Right lobe of liver (tissue), 6 donors: ENCODE measurements around the gene AGTRAP. TPM values are rescaled to one million over a fixed set of nuclear protein-coding genes. Genes with fewer than 3 reads are reported as not detected.
A peak's percentile ranks its signal among the peaks of the same experiment; 100 is the strongest.

Experiments
- ATAC-seq, 4 donors: fragments of 200-7000 bp; cut with Tn5 transposase; one replicate each; pipeline ENCODE4 v1.9.1; 2020; ENCODE audit warnings: mild to moderate bottlenecking in 4 of 4, moderate library complexity in 4 of 4
- DNase-seq, 3 donors: peaks; one replicate each; pipeline ENCODE4 v3.0.0-alpha.2; 2020
- H3K27ac ChIP-seq, 3 donors: fragments of 200-600 bp; one replicate each; pipeline ENCODE4 v1.8.0; 2022
- H3K27me3 ChIP-seq, 2 donors: fragments of 200-600 bp; one replicate each; pipeline ENCODE4 v1.8.0; 2022
- H3K36me3 ChIP-seq, 4 donors: fragments of 200-600 bp; sonication (generic) in 1 of 4; one replicate each; pipeline versions ENCODE4 v1.5.1 to v1.8.0; 2017 to 2022; ENCODE audit warnings: control low read depth in 1 of 4
- H3K4me1 ChIP-seq, 4 donors: fragments of 200-600 bp; sonication (generic) in 1 of 4; one replicate each; pipeline versions ENCODE4 v1.5.1 to v1.8.0; 2017 to 2022; ENCODE audit warnings: control low read depth in 1 of 4
- H3K4me3 ChIP-seq, 3 donors: fragments of 200-600 bp; one replicate each; pipeline ENCODE4 v1.8.0; 2022
- H3K9me3 ChIP-seq, 4 donors: fragments of 200-600 bp; sonication (generic) in 1 of 4; one replicate each; pipeline versions ENCODE4 v1.5.1 to v1.8.0; 2017 to 2022; ENCODE audit warnings: control low read depth in 1 of 4
- POLR2A ChIP-seq: fragments of 450-650 bp; IDR thresholded peaks from one replicate; pipeline ENCODE4 v1.6.1; 2017; ENCODE audit warnings: antibody characterized with exemption, mild to moderate bottlenecking
- WGBS: methylation state at CpG from one replicate; pipeline ENCODE4 v1.1.6; 2018; ENCODE audit warnings: low coverage, low lambda C conversion rate; ENCODE audit not compliant: insufficient coverage; ENCODE audit errors: missing lambda C conversion rate; 5-methylcytosine and 5-hydroxymethylcytosine counted together
- intact Hi-C, 2 donors: fragments of 100-400 bp; cut with DNase I; formaldehyde crosslinking; loops; one replicate each; pipeline versions ENCODE4 v1.11.2 to v1.14.1; 2022
- total RNA-seq, 6 experiments: library from RNA; depleted of rRNA in 2 of 6; stranded (reverse); fragments of >200 nt in 2 of 6; fragmentation: NEBNext Ultra II Directional in 3 of 6; extraction: Animal tissue kit (Norgen Biotek cat#: 25700) in 3 of 6; gene quantifications; one replicate each; pipeline versions ENCODE4 v1.1.0 to v1.2.4, GENCODE V29; 2016 to 2023
- TF ChIP-seq, protein P1 (sequence below), 4 donors: fragments of 200-600 bp in 3 of 4; fragments of 450-650 bp in 1 of 4; IDR thresholded peaks; one replicate each; pipeline versions ENCODE4 v1.5.1 to v1.8.0; 2016 to 2022; ENCODE audit warnings: antibody characterized with exemption in 4 of 4, mild to moderate bottlenecking in 2 of 4
- donor health status: DM: no; HTN: yes; CAD: no.
- donor health status: DM: no; HTN: no; CAD: no.
- donor health status: DM: no; HTN: no; CAD: no.
- donor health status: DM: no; HTN: yes; CAD: no.
- donor health status: DM: no; HTN: yes; CAD: no.

Gene AGTRAP
- total RNA-seq, 6 experiments from 2014 or later = 6.4 to 20.5 (median 11.4) TPM

DNA sequence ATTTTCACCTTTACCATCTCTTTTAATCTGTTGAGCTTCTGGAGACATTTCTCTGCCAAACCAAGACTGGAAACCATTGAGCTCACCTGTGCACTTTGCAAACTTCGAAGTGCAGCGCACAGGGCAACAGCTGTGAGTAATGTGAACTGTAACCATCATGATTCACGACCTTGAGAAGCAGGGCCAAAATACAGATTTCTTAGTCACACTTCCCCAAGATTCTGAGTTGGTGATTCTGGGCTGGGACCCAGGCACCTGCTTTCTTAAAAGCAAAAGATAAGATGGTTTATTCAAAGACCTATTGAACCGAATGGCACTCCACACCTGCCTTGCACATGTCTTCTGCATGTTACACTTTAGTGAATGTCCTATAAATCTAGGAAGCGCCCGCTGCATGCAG, 10.2 kb downstream of the AGTRAP start:
- no peaks in the 10 kb centered on the region for H3K27me3 ChIP-seq
- DNase-seq (no peak), ATAC-seq (no peak)
- peaks cover 0 to 7% (median 2%) of the 10 kb centered on the region in 4 donors for H3K36me3 ChIP-seq
- TF ChIP-seq POLR2A = no peak
- TF ChIP-seq, protein P1, sequence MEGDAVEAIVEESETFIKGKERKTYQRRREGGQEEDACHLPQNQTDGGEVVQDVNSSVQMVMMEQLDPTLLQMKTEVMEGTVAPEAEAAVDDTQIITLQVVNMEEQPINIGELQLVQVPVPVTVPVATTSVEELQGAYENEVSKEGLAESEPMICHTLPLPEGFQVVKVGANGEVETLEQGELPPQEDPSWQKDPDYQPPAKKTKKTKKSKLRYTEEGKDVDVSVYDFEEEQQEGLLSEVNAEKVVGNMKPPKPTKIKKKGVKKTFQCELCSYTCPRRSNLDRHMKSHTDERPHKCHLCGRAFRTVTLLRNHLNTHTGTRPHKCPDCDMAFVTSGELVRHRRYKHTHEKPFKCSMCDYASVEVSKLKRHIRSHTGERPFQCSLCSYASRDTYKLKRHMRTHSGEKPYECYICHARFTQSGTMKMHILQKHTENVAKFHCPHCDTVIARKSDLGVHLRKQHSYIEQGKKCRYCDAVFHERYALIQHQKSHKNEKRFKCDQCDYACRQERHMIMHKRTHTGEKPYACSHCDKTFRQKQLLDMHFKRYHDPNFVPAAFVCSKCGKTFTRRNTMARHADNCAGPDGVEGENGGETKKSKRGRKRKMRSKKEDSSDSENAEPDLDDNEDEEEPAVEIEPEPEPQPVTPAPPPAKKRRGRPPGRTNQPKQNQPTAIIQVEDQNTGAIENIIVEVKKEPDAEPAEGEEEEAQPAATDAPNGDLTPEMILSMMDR (IDR thresholded peaks at IDR 0.05) = no peak
- H3K9me3 ChIP-seq = no peaks in the 10 kb centered on the region
- intact Hi-C loops = no loop called here
- H3K27ac ChIP-seq = no peak overlapping the region
- WGBS = 78% methylated on average over 5 of the region's 6 CpGs
- H3K4me3 ChIP-seq = no peak overlapping the region
- no peaks in the 10 kb centered on the region for H3K4me1 ChIP-seq

DNA sequence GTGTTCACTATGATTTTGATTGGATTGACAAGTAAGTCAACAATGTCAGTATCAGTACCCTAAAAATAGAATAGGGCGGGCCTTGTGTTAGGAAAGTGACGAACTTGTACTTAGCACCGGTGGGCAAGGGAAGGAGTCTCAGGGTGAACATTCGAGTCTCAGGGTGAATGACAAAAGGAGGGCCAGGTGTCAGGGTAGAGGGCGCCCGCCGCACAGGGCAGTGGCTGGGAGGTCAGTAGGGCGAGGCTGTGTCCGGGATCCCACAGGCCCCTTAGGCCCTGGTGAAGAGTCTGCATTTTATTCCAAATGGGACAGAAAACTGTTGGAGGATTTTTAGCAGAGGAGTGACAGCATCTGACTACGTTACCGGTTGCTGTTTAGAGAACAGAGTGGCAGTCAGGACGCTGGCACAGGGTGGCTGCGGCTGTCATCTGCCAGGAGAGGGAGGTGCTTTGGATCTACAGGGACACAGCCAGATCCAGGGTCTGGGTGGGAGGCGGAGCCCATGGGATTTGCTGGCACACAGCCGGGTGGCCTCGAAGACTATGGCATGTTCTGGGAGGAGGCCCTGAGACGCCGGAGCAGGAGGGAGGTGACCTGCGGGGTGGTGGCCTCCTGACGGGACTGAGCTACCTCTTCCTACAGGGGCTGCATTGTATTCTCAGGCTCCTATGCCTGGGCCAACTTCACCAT, 11.0 kb downstream of the AGTRAP start:
- no peaks in the 10 kb centered on the region for H3K4me1 ChIP-seq
- no peaks in the 10 kb centered on the region for H3K27me3 ChIP-seq
- H3K4me3 ChIP-seq = no peak overlapping the region
- no peak overlapping the region for H3K27ac ChIP-seq
- intact Hi-C loops = no loop called here
- 93% methylated on average over 7 of the region's 20 CpGs for WGBS
- ATAC-seq (no peak), DNase-seq (no peak)
- H3K36me3 ChIP-seq = peaks cover 0 to 7% (median 2%) of the 10 kb centered on the region in 4 donors
- no peaks in the 10 kb centered on the region for H3K9me3 ChIP-seq
- no peak for TF ChIP-seq POLR2A
- TF ChIP-seq, protein P1 (IDR thresholded peaks at IDR 0.05) = no peak

DNA sequence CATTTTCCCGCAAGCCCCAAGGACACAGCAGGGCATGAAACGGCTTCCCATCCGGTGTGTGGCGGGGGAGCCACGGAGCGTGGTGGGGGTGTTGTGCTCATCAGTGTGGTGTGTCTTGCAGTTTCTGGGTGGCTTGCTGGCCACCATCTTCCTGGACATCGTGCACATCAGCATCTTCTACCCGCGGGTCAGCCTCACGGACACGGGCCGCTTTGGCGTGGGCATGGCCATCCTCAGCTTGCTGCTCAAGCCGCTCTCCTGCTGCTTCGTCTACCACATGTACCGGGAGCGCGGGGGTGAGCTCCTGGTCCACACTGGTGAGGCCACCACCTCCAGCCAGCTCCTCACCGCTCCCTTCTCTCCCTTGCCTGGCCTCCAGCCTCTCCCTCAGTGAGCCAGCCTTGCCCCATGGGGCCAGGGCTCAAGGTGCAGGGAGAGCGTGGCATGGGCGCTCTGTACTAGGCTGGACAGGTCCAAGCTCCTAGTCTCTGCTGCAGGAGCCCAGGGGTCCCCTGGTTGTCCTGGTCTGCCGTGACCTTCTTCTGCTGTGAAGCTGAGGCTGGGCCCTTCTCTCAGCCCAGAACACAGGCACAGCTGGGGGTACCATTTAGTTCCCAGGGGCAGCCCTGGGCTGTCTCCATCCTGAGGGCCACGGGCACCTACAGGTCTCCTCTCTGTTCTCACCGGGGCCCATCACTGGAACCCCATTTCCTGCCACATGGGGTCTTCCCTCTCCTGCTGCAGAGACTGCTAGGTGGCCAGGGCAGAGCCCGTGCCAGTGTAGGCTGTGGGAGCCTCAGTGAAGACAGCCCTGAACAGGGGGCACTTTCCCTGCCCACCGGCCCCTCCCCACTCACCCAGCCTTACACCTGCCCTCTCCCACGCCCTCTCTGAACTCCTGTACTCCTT, 12.6 kb downstream of the AGTRAP start:
- DNase-seq (no peak), ATAC-seq (peak in 1 of 4 donors; percentile 5)
- TF ChIP-seq, protein P1 (IDR thresholded peaks at IDR 0.05) = no peak
- TF ChIP-seq POLR2A = no peak
- no peak overlapping the region for H3K27ac ChIP-seq
- H3K4me3 ChIP-seq = no peak overlapping the region
- H3K36me3 ChIP-seq = peaks cover 0 to 7% (median 2%) of the 10 kb centered on the region in 4 donors
- no peaks in the 10 kb centered on the region for H3K9me3 ChIP-seq
- intact Hi-C loops = no loop called here
- H3K27me3 ChIP-seq = no peaks in the 10 kb centered on the region
- WGBS = 92% methylated on average over 5 of the region's 27 CpGs
- no peaks in the 10 kb centered on the region for H3K4me1 ChIP-seq

DNA sequence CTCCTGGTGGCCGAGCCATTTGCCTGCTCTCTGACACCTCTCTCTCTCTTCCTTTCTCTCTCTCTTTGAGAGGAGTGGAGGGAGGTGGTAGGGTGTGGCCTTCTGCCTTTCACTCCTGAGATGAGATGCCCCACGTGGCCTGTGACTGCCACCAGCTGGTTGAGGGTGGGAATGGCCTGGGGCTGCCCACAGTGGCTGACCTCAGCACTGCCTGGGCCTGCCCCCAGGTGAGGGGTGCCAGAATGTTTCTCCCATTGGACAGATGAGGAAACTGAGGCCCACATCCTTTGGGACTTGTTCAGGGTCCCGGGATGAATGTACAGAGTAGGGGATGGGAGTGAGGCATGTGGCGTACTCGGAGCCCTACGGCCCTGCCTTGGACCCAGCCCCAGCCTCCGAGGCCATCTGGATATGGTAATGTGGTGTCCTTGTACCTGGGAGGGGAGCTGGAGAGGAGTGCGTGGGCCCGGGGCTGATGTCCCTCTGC, 13.3 kb downstream of the AGTRAP start:
- DNase-seq = peak in 1 of 3 donors; percentile 63
- Histone ChIP-seq H3K36me3 (peaks cover 0 to 7% (median 2%) of the 10 kb centered on the region in 4 donors), H3K4me1 (no peaks in the 10 kb centered on the region), H3K4me3 (no peak overlapping the region), H3K27me3 (no peaks in the 10 kb centered on the region), H3K27ac (no peak overlapping the region), H3K9me3 (no peaks in the 10 kb centered on the region)
- intact Hi-C loops = no loop called here
- ATAC-seq = peak; percentile 71 to 92 (median 88)
- WGBS = 51% methylated on average over 5 of the region's 9 CpGs
- no peak for TF ChIP-seq POLR2A
- TF ChIP-seq, protein P1 (IDR thresholded peaks at IDR 0.05) = peak; percentile 39 to 67 (median 58)
